Small intestine (tissue), 7 donors: Measurements from ENCODE around the gene PAFAH1B2. TPM values are rescaled to one million over a fixed set of nuclear protein-coding genes. Genes with fewer than 3 reads are reported as not detected.
A peak's percentile ranks its signal among the peaks of the same experiment; 100 is the strongest.

Experiments
- DNase-seq, 2 donors: peaks; one replicate each; pipeline versions ENCODE4 v3.0.0 to v3.0.0-alpha.2; 2013
- FAIRE-seq: peaks from 2 replicates; lab custom pipeline; 2012; peaks lifted over from hg19 to GRCh38; lab: Jason Lieb, UNC
- H3K27ac ChIP-seq, 3 donors: one replicate each; pipeline ENCODE4 v1.5.1; 2013; ENCODE audit warnings: low read length in 2 of 3, mild to moderate bottlenecking in 2 of 3, control low read depth in 1 of 3, inconsistent platforms in 1 of 3, low read depth in 1 of 3, moderate library complexity in 1 of 3
- H3K27me3 ChIP-seq, 3 donors: one replicate each; pipeline ENCODE4 v1.6.1; 2013; ENCODE audit warnings: low read length in 3 of 3, inconsistent platforms in 1 of 3; ENCODE audit not compliant: control insufficient read depth in 3 of 3, insufficient read depth in 3 of 3
- H3K36me3 ChIP-seq, 3 donors: one replicate each; pipeline ENCODE4 v1.6.1; 2013; ENCODE audit warnings: low read length in 3 of 3, inconsistent platforms in 1 of 3, low read depth in 1 of 3, mild to moderate bottlenecking in 1 of 3, moderate library complexity in 1 of 3; ENCODE audit not compliant: control insufficient read depth in 3 of 3, insufficient read depth in 2 of 3
- H3K4me1 ChIP-seq, 3 donors: one replicate each; pipeline ENCODE4 v1.6.1; 2013; ENCODE audit warnings: low read length in 2 of 3, inconsistent platforms in 1 of 3, low read depth in 1 of 3, mild to moderate bottlenecking in 1 of 3, moderate library complexity in 1 of 3; ENCODE audit not compliant: control insufficient read depth in 3 of 3, insufficient read depth in 2 of 3
- H3K4me3 ChIP-seq, 3 donors: one replicate each; pipeline ENCODE4 v1.5.1; 2013; ENCODE audit warnings: low read length in 3 of 3, control low read depth in 1 of 3, inconsistent platforms in 1 of 3, low read depth in 1 of 3, mild to moderate bottlenecking in 1 of 3, moderate library complexity in 1 of 3
- H3K9me3 ChIP-seq, 2 donors: one replicate each; pipeline ENCODE4 v1.6.1; 2013; ENCODE audit warnings: low read depth in 1 of 2, low read length in 1 of 2; ENCODE audit not compliant: control insufficient read depth in 2 of 2, insufficient read depth in 1 of 2
- WGBS, 3 donors: extraction: QIAGEN DNeasy Blood & Tissue Kit; methylation state at CpG; one replicate each; pipeline ENCODE4 v1.1.7; 2013; 5-methylcytosine and 5-hydroxymethylcytosine counted together
- polyA plus RNA-seq, 4 donors: library from polyadenylated mRNA; stranded (reverse) in 3 of 4; unstranded in 1 of 4; fragments of 200-250 nt in 3 of 4; fragments of 120-200 nt in 1 of 4; gene quantifications; one replicate each; pipeline versions ENCODE4 v1.2.1 to v1.2.3, GENCODE V29; 2013
- donor health status: healthy with polysubstance abuse.
- donor health status: control.
- donor health status: control.
- donor health status: Bipolar disorder and iron deficiency.
- donor health status: healthy.

The PAFAH1B2 gene
- polyA plus RNA-seq, 4 donors: 23.2 to 44.7 (median 25.7) TPM

- WGBS, 3 donors: 94 to 97% (median 95%) methylated on average over 13 to 17 of the region's 17 CpGs
- H3K4me1 ChIP-seq: peaks cover 0 to 6% (median 3%) of the 10 kb centered on the region in 3 donors
Measured at GRCh38 chr11:117192401-117192875, 48.4 kb downstream of the PAFAH1B2 start.

GRCh38 chr11:117193130-117194020 is 49.3 kb downstream of the PAFAH1B2 start:
- no peak for FAIRE-seq
- H3K4me3 ChIP-seq: no peak overlapping the region
- H3K9me3 ChIP-seq: no peaks in the 10 kb centered on the region
- H3K27ac ChIP-seq: no peak overlapping the region
- peaks cover 13 to 98% (median 15%) of the 10 kb centered on the region in 3 donors for H3K36me3 ChIP-seq
- 93 to 95% (median 94%) methylated on average over 15 of the region's 15 CpGs for WGBS, 3 donors
- H3K4me1 ChIP-seq: peaks cover 0 to 10% (median 3%) of the 10 kb centered on the region in 3 donors
- DNase-seq: no peak
- no peaks in the 10 kb centered on the region for H3K27me3 ChIP-seq

More at GRCh38 chr11:117192401-117192875, 48.4 kb downstream of the PAFAH1B2 start:
- H3K9me3 ChIP-seq: no peaks in the 10 kb centered on the region
- no peak overlapping the region for H3K27ac ChIP-seq
- no peak overlapping the region for H3K4me3 ChIP-seq
- FAIRE-seq: no peak
- no peaks in the 10 kb centered on the region for H3K27me3 ChIP-seq
- no peak for DNase-seq
- peaks cover 13 to 98% (median 15%) of the 10 kb centered on the region in 3 donors for H3K36me3 ChIP-seq

DNA sequence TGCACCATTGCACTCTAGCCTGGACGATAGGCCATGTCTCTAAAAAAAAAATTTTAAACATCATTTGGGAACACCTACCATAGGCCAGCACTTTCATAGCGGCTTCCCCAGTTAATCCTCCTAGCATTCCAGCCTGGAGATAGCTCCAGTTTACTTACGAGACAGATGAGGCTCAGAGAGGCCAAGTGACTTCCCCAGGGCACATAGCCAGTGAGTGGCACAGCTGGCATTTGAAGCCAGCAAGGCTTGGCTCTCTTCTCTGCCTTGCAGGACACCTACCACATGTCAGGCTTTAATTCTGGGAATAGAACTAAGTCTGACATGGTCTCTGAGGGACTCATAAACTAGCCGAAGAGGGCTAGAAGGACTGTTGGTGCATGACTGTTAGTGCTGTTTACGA is 50.2 kb downstream of the PAFAH1B2 start:
- Histone ChIP-seq H3K4me1 (peaks cover 0 to 18% (median 3%) of the 10 kb centered on the region in 3 donors), H3K9me3 (no peaks in the 10 kb centered on the region), H3K27ac (peak overlapping the region in 1 of 3 donors; percentile 11), H3K27me3 (no peaks in the 10 kb centered on the region), H3K4me3 (no peak overlapping the region), H3K36me3 (peaks cover 13 to 94% (median 15%) of the 10 kb centered on the region in 3 donors)
- DNase-seq: no peak
- 78 to 84% (median 83%) methylated on average over 5 of the region's 5 CpGs for WGBS, 3 donors
- no peak for FAIRE-seq

- DNase-seq (peak; percentile 59 to 86), FAIRE-seq (no peak)
- H3K4me3 ChIP-seq: no peak overlapping the region
- peaks cover 0 to 25% (median 3%) of the 10 kb centered on the region in 3 donors for H3K4me1 ChIP-seq
- peaks cover 10 to 89% (median 15%) of the 10 kb centered on the region in 3 donors for H3K36me3 ChIP-seq
- H3K27me3 ChIP-seq: no peaks in the 10 kb centered on the region
- no peaks in the 10 kb centered on the region for H3K9me3 ChIP-seq
- WGBS, 3 donors: 15 to 67% (median 46%) methylated on average over 4 of the region's 4 CpGs
- H3K27ac ChIP-seq: peak overlapping the region in 1 of 3 donors; percentile 15
Measured at GRCh38 chr11:117195258-117195657, 51.2 kb downstream of the PAFAH1B2 start.

- DNase-seq (no peak), FAIRE-seq (no peak)
- H3K9me3 ChIP-seq: no peaks in the 10 kb centered on the region
- no peak overlapping the region for H3K27ac ChIP-seq
- WGBS, 3 donors: 91 to 96% (median 93%) methylated on average over 19 of the region's 19 CpGs
- H3K4me3 ChIP-seq: no peak overlapping the region
- no peaks in the 10 kb centered on the region for H3K27me3 ChIP-seq
- H3K36me3 ChIP-seq: peaks cover 9 to 85% (median 15%) of the 10 kb centered on the region in 3 donors
- peaks cover 0 to 25% (median 3%) of the 10 kb centered on the region in 3 donors for H3K4me1 ChIP-seq
Measured at GRCh38 chr11:117195761-117196160, 51.7 kb downstream of the PAFAH1B2 start.

- peaks cover 9 to 85% (median 13%) of the 10 kb centered on the region in 3 donors for H3K36me3 ChIP-seq
- 90 to 95% (median 92%) methylated on average over 7 of the region's 7 CpGs for WGBS, 3 donors
- no peak overlapping the region for H3K27ac ChIP-seq
- no peaks in the 10 kb centered on the region for H3K9me3 ChIP-seq
- H3K4me1 ChIP-seq: peaks cover 0 to 25% (median 3%) of the 10 kb centered on the region in 3 donors
- FAIRE-seq (no peak), DNase-seq (no peak)
- H3K4me3 ChIP-seq: no peak overlapping the region
- no peaks in the 10 kb centered on the region for H3K27me3 ChIP-seq
Measured at GRCh38 chr11:117197006-117197405, 52.9 kb downstream of the PAFAH1B2 start.

GRCh38 chr11:117197516-117198456 is 53.7 kb downstream of the PAFAH1B2 start:
- FAIRE-seq: no peak
- peak in 1 of 2 donors; percentile 22 for DNase-seq
- H3K27me3 ChIP-seq: no peaks in the 10 kb centered on the region
- peaks cover 5 to 85% (median 12%) of the 10 kb centered on the region in 3 donors for H3K36me3 ChIP-seq
- no peak overlapping the region for H3K4me3 ChIP-seq
- peak overlapping the region in 2 of 3 donors; percentile 60 to 73 for H3K27ac ChIP-seq
- peaks cover 0 to 25% (median 3%) of the 10 kb centered on the region in 3 donors for H3K4me1 ChIP-seq
- 43 to 66% (median 58%) methylated on average over 17 of the region's 17 CpGs for WGBS, 3 donors
- no peaks in the 10 kb centered on the region for H3K9me3 ChIP-seq
